Neutrophil (primary cell): Measurements from ENCODE around the gene SH3GL3.

Experiments
- H3K27ac ChIP-seq: fragments of 200-600 bp; sonication (generic); 2 replicates; pipeline ENCODE4 v1.5.1; 2016; ENCODE audit warnings: mild to moderate bottlenecking, moderate library complexity
- H3K27me3 ChIP-seq: fragments of 200-600 bp; sonication (generic); 2 replicates; pipeline ENCODE4 v1.6.0; 2016; ENCODE audit warnings: mild to moderate bottlenecking
- H3K36me3 ChIP-seq: fragments of 200-600 bp; sonication (generic); 2 replicates; pipeline ENCODE4 v1.5.1; 2017
- H3K4me1 ChIP-seq, 2 experiments: fragments of 200-600 bp in 1 of 2; sonication (generic) in 1 of 2; 1 replicate in 1 of 2; 2 replicates in 1 of 2; pipeline versions ENCODE4 v1.5.1 to v1.6.1; 2013 to 2016; ENCODE audit warnings: low read depth in 1 of 2, low read length in 1 of 2, mild to moderate bottlenecking in 1 of 2, moderate library complexity in 1 of 2; ENCODE audit not compliant: control insufficient read depth in 1 of 2, insufficient read depth in 1 of 2
- H3K4me3 ChIP-seq, 2 experiments: fragments of 200-600 bp in 1 of 2; sonication (generic) in 1 of 2; 1 replicate in 1 of 2; 2 replicates in 1 of 2; pipeline ENCODE4 v1.5.1; 2013 to 2016; ENCODE audit warnings: low read depth in 1 of 2, low read length in 1 of 2, mild to moderate bottlenecking in 1 of 2, moderate library complexity in 1 of 2
- H3K9me3 ChIP-seq: fragments of 200-600 bp; sonication (generic); 2 replicates; pipeline ENCODE4 v1.5.1; 2016
- CTCF ChIP-seq: fragments of 200-600 bp; sonication (generic); IDR thresholded peaks from 2 replicates; pipeline ENCODE4 v1.5.1; 2016; ENCODE audit warnings: antibody characterized with exemption

The SH3GL3 gene

DNA sequence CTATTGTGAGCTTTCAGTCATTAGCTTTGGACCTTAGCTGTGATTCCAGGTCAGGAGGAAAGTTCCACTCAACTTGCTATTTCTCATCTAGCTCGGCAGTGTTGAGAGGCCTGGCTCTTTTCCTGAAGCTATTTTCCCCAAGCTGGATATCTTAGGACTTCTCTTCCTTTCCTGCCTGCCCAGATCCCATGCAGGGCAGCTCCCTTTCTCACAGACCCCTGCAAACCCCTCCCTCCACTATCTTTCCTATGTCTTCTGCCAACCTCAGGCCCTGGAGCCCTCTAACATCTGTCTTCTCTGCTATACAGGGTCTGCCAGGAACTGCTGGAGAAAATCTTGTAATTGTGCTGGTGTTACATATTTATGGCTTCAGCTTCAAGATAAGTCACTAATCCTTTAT lies 49.6 kb downstream of the SH3GL3 start:
- no peak overlapping the region for H3K27ac ChIP-seq
- H3K4me3 ChIP-seq: no peak overlapping the region
- no peaks in the 10 kb centered on the region for H3K9me3 ChIP-seq
- H3K36me3 ChIP-seq: no peaks in the 10 kb centered on the region
- no peaks in the 10 kb centered on the region for H3K27me3 ChIP-seq
- no peak for TF ChIP-seq CTCF
- no peaks in the 10 kb centered on the region for H3K4me1 ChIP-seq

- Histone ChIP-seq H3K4me3 (no peak overlapping the region), H3K4me1 (no peaks in the 10 kb centered on the region), H3K27me3 (no peaks in the 10 kb centered on the region), H3K9me3 (no peaks in the 10 kb centered on the region), H3K27ac (no peak overlapping the region), H3K36me3 (no peaks in the 10 kb centered on the region)
- TF ChIP-seq CTCF: no peak
Measured at GRCh38 chr15:83498374-83498773, 51.2 kb downstream of the SH3GL3 start.

DNA sequence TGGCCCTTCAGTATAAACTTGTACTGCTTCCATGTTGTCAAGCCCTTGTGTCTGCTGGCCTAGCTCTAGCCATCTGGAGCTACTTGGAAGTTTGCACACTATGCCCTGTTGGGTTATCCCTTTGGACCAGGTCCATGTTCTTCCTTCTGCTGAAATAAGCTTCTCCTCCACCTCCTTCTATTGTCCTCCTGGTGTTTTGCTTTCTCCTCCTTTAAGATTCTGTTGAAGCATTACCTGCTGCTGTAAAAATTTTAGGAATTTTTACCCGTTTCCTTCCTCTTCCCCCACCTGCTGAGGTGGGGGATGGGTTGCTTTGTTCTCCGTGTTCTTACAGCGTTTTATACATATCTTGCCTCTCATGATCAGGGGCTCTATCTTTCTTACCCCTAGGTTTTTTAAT lies 51.7 kb downstream of the SH3GL3 start:
- TF ChIP-seq CTCF: no peak
- Histone ChIP-seq H3K4me1 (no peaks in the 10 kb centered on the region), H3K36me3 (no peaks in the 10 kb centered on the region), H3K27ac (no peak overlapping the region), H3K4me3 (no peak overlapping the region), H3K9me3 (no peaks in the 10 kb centered on the region), H3K27me3 (no peaks in the 10 kb centered on the region)

GRCh38 chr15:83499476-83499875 lies 52.3 kb downstream of the SH3GL3 start:
- Histone ChIP-seq H3K36me3 (no peaks in the 10 kb centered on the region), H3K27me3 (no peaks in the 10 kb centered on the region), H3K27ac (no peak overlapping the region), H3K9me3 (no peaks in the 10 kb centered on the region), H3K4me1 (no peaks in the 10 kb centered on the region), H3K4me3 (no peak overlapping the region)
- TF ChIP-seq CTCF: no peak

- Histone ChIP-seq H3K36me3 (no peaks in the 10 kb centered on the region), H3K4me3 (no peak overlapping the region), H3K27ac (no peak overlapping the region), H3K27me3 (no peaks in the 10 kb centered on the region), H3K9me3 (no peaks in the 10 kb centered on the region), H3K4me1 (no peaks in the 10 kb centered on the region)
- TF ChIP-seq CTCF: no peak
Measured at GRCh38 chr15:83503595-83504364, 56.6 kb downstream of the SH3GL3 start.
